IMR-90 (cell line): ENCODE results near the gene CMIP. TPM values are rescaled to one million over a fixed set of nuclear protein-coding genes. Genes with fewer than 3 reads are reported as not detected.

Experiments used
- ATAC-seq: fragments of 200-7000 bp; cut with Tn5 transposase; 2 replicates; pipeline ENCODE4 v1.9.1; 2020; ENCODE audit warnings: low read depth, mild to moderate bottlenecking, moderate library complexity
- BruUV-seq: library from RNA; stranded (reverse); fragments of 400-500 nt; replicated peaks from 2 replicates; lab custom pipeline; 2021; lab: Mats Ljungman, UMichigan
- CTCF ChIA-PET: fragments of 300-600 bp; formaldehyde crosslinking; extraction: SDS; loops from one replicate; lab custom pipeline; 2021; ENCODE audit warnings: antibody characterized with exemption; lab: Yijun Ruan, JAX
- POLR2A ChIA-PET: fragments of 300-600 bp; sonication (Branson Sonifier 250); formaldehyde crosslinking; loops from one replicate; lab custom pipeline; 2022; ENCODE audit warnings: antibody characterized with exemption; ENCODE audit not compliant: unreplicated experiment; lab: Charles Lee
- DNase-seq: peaks from one replicate; pipeline ENCODE4 v3.0.0; 2013
- H2AFZ ChIP-seq: replicated peaks from 2 replicates; pipeline ENCODE3; 2013; ENCODE audit warnings: low read length, mild to moderate bottlenecking; ENCODE audit not compliant: poor library complexity
- H2AK5ac ChIP-seq: 2 replicates; pipeline ENCODE4 v1.6.1; 2013; ENCODE audit warnings: low read depth, low read length, inconsistent platforms
- H2AK9ac ChIP-seq: replicated peaks from 2 replicates; pipeline ENCODE3; 2013; ENCODE audit warnings: mild to moderate bottlenecking, low read depth, low read length, moderate library complexity; ENCODE audit not compliant: poor library complexity
- H2BK120ac ChIP-seq: 2 replicates; pipeline ENCODE4 v1.6.1; 2013; ENCODE audit warnings: low read depth, low read length, inconsistent platforms
- H2BK15ac ChIP-seq: 3 replicates; pipeline ENCODE4 v1.6.1; 2013; ENCODE audit warnings: low read depth, low read length, inconsistent platforms
- H2BK20ac ChIP-seq: 2 replicates; pipeline ENCODE4 v1.6.1; 2013; ENCODE audit warnings: low read depth, mild to moderate bottlenecking, inconsistent platforms, low read length, moderate library complexity
- H2BK5ac ChIP-seq: 2 replicates; pipeline ENCODE4 v1.6.1; 2013; ENCODE audit warnings: mild to moderate bottlenecking, low read depth, low read length, inconsistent platforms; ENCODE audit not compliant: poor library complexity, severe bottlenecking
- H3K14ac ChIP-seq: replicated peaks from 2 replicates; pipeline ENCODE4 v1.6.1; 2013; ENCODE audit warnings: low read depth, low read length, inconsistent platforms
- H3K18ac ChIP-seq: 2 replicates; pipeline ENCODE4 v1.6.1; 2013; ENCODE audit warnings: low read depth, low read length, control low read depth
- H3K23ac ChIP-seq: 2 replicates; pipeline ENCODE4 v1.6.1; 2013; ENCODE audit warnings: low read depth, low read length, inconsistent platforms
- H3K27ac ChIP-seq: 2 replicates; pipeline ENCODE4 v1.5.1; 2013; ENCODE audit warnings: mild to moderate bottlenecking, control low read depth, low read length; ENCODE audit not compliant: insufficient read depth
- H3K27me3 ChIP-seq: 2 replicates; pipeline ENCODE4 v1.6.1; 2013; ENCODE audit warnings: low read length; ENCODE audit not compliant: control insufficient read depth, insufficient read depth
- H3K36me3 ChIP-seq: 2 replicates; pipeline ENCODE4 v1.6.1; 2013; ENCODE audit warnings: low read length, mixed read lengths; ENCODE audit not compliant: control insufficient read depth, insufficient read depth
- H3K4ac ChIP-seq: 2 replicates; pipeline ENCODE4 v1.6.1; 2013; ENCODE audit warnings: low read depth, low read length, inconsistent platforms
- H3K4me1 ChIP-seq: 2 replicates; pipeline ENCODE4 v1.6.1; 2013; ENCODE audit warnings: low read length, mixed read lengths; ENCODE audit not compliant: control insufficient read depth, insufficient read depth
- H3K4me2 ChIP-seq: 2 replicates; pipeline ENCODE4 v1.6.1; 2013; ENCODE audit warnings: low read depth, mild to moderate bottlenecking, control low read depth, low read length, moderate library complexity
- H3K4me3 ChIP-seq: 2 replicates; pipeline ENCODE4 v1.5.1; 2013; ENCODE audit warnings: low read depth, mild to moderate bottlenecking, control low read depth, low read length, moderate library complexity; ENCODE audit not compliant: insufficient read depth
- H3K56ac ChIP-seq: 2 replicates; pipeline ENCODE4 v1.6.1; 2013; ENCODE audit warnings: low read length, inconsistent platforms; ENCODE audit not compliant: insufficient read depth; ENCODE audit errors: extremely low read depth
- H3K79me1 ChIP-seq, 2 experiments: 2 replicates each; pipeline ENCODE4 v1.6.1; 2013; ENCODE audit warnings: low read length in 2 of 2, inconsistent platforms in 1 of 2, low read depth in 1 of 2
- H3K9ac ChIP-seq: 2 replicates; pipeline ENCODE4 v1.6.1; 2013; ENCODE audit warnings: low read depth, low read length, control low read depth
- H3K9me1 ChIP-seq: 2 replicates; pipeline ENCODE4 v1.6.1; 2013; ENCODE audit warnings: low read length, inconsistent platforms; ENCODE audit not compliant: insufficient read depth
- H3K9me3 ChIP-seq: 2 replicates; pipeline ENCODE4 v1.6.1; 2013; ENCODE audit warnings: low read length; ENCODE audit not compliant: control insufficient read depth, insufficient read depth
- H4K20me1 ChIP-seq: 2 replicates; pipeline ENCODE4 v1.6.1; 2013; ENCODE audit warnings: low read length, inconsistent platforms; ENCODE audit not compliant: insufficient read depth
- H4K5ac ChIP-seq: 2 replicates; pipeline ENCODE4 v1.6.1; 2013; ENCODE audit warnings: mild to moderate bottlenecking, low read depth, low read length, control low read depth
- H4K8ac ChIP-seq, 2 experiments: 2 replicates each; pipeline ENCODE4 v1.6.1; 2013; ENCODE audit warnings: low read depth in 2 of 2, low read length in 2 of 2, control low read depth in 1 of 2, inconsistent platforms in 1 of 2
- H4K91ac ChIP-seq: 2 replicates; pipeline ENCODE4 v1.6.1; 2013; ENCODE audit warnings: low read depth, low read length, inconsistent platforms; ENCODE audit not compliant: insufficient read depth
- BHLHE40 ChIP-seq: fragments of 150-350 bp; IDR thresholded peaks from 2 replicates; pipeline ENCODE4 v1.6.1; 2016; ENCODE audit warnings: mild to moderate bottlenecking, low read depth, low read length
- WGBS, 2 experiments: methylation state at CpG; one replicate each; pipeline versions ENCODE4 v1.1.5 to v1.1.7; 2013; ENCODE audit warnings: missing lambda C conversion rate in 2 of 2; ENCODE audit not compliant: insufficient read length in 1 of 2; ENCODE audit errors: extremely low coverage in 2 of 2; 5-methylcytosine and 5-hydroxymethylcytosine counted together
- dilution Hi-C: fragments of 300-500 bp; cut with HindIII; formaldehyde crosslinking; loops from one replicate; pipeline ENCODE4 v1.14.3; 2018; ENCODE audit warnings: low sequenced_read_pairs; ENCODE audit not compliant: unreplicated experiment
- in situ Hi-C: fragments of 300-500 bp; cut with MboI; formaldehyde crosslinking; loops from 3 replicates; pipeline ENCODE4 v1.14.3; 2019; ENCODE audit warnings: low sequenced_read_pairs, inconsistent platforms, mixed read lengths
- intact Hi-C: fragments of 100-400 bp; cut with micrococcal nuclease; formaldehyde crosslinking; loops from 2 replicates; pipeline ENCODE4 v1.10.0; 2022
- polyA plus RNA-seq, 3 experiments: library from polyadenylated mRNA; depleted of rRNA; stranded (reverse); fragments of >200 nt; gene quantifications; 2 replicates each; pipeline ENCODE4 v1.2.3, GENCODE V29; 2012; ENCODE audit warnings: low replicate concordance in 1 of 3
- total RNA-seq: library from RNA; depleted of rRNA; stranded (reverse); fragments of >200 nt; gene quantifications from 2 replicates; pipeline ENCODE4 v1.2.3, GENCODE V29; 2012

The CMIP gene
- total and polyA plus RNA-seq, 2 of the 4 experiments (the other 2 are of a cell fraction), result 3.2 to 11.6 TPM

- dilution Hi-C loops, result no loop called here
- Histone ChIP-seq H3K9me3 (no peaks in the 10 kb centered on the region), H2BK5ac (no peak overlapping the region), H2AK5ac (no peak overlapping the region), H3K4ac (no peak overlapping the region), H3K4me2 (no peak overlapping the region), H3K27me3 (no peaks in the 10 kb centered on the region), H4K91ac (no peak overlapping the region), H3K79me1 (peaks cover 49 to 91% of the 10 kb centered on the region in 2 experiments), H4K5ac (no peak overlapping the region), H3K4me1 (peaks cover 2% of the 10 kb centered on the region), H3K36me3 (peaks cover 3% of the 10 kb centered on the region), H2AK9ac (no peak overlapping the region), H3K4me3 (no peak overlapping the region), H2BK120ac (no peak overlapping the region), H3K23ac (no peak overlapping the region), H3K9ac (no peak overlapping the region), H3K27ac (no peak overlapping the region), H3K9me1 (peaks cover 23% of the 10 kb centered on the region), H2BK20ac (no peak overlapping the region), H2BK15ac (no peak overlapping the region), H4K8ac (no peak overlapping the region), H3K56ac (no peak overlapping the region), H4K20me1 (peaks cover 76% of the 10 kb centered on the region), H2AFZ (no peak overlapping the region), H3K14ac (no peak overlapping the region), H3K18ac (no peak overlapping the region)
- intact Hi-C loops, result no loop called here
- CTCF ChIA-PET, result no interaction called here
- ATAC-seq, result no peak
- POLR2A ChIA-PET, result no interaction called here
- no TSS peak for BruUV-seq
- no peak for TF ChIP-seq BHLHE40
- in situ Hi-C loops, result no loop called here
- WGBS, 2 experiments, result 90% methylated on average over 4 of the region's 16 CpGs; no CpG with 5 or more reads in 1 of the 2 experiments
- DNase-seq, result no peak
Measured at GRCh38 chr16:81463296-81463890, 18.8 kb downstream of the CMIP start.
